Astrocyte (in vitro differentiated cells and primary cell): ENCODE data around the gene DRGX. TPM values are rescaled to one million over a fixed set of nuclear protein-coding genes. Genes with fewer than 3 reads are reported as not detected.

Source experiments
- DNase-seq: peaks from one replicate; pipeline ENCODE4 v3.0.0-alpha.2; 2010; ENCODE audit warnings: low read depth
- FAIRE-seq: peaks from 2 replicates; lab custom pipeline; 2011; peaks lifted over from hg19 to GRCh38; lab: Jason Lieb, UNC
- H2AFZ ChIP-seq: 2 replicates; pipeline ENCODE4 v1.6.0; 2012; ENCODE audit warnings: low read depth, low read length, inconsistent platforms
- H3K27ac ChIP-seq: 2 replicates; pipeline ENCODE4 v1.5.1; 2011; ENCODE audit warnings: low read depth, low read length, inconsistent platforms
- H3K27me3 ChIP-seq: 2 replicates; pipeline ENCODE4 v1.6.0; 2011; ENCODE audit warnings: low read length, inconsistent platforms; ENCODE audit not compliant: insufficient read depth
- H3K36me3 ChIP-seq: 2 replicates; pipeline ENCODE4 v1.5.1; 2011; ENCODE audit warnings: low read length, inconsistent platforms; ENCODE audit not compliant: insufficient read depth
- H3K4me1 ChIP-seq: 2 replicates; pipeline ENCODE4 v1.5.1; 2011; ENCODE audit warnings: low read length, inconsistent platforms; ENCODE audit not compliant: insufficient read depth
- H3K4me2 ChIP-seq: 2 replicates; pipeline ENCODE4 v1.6.0; 2012; ENCODE audit warnings: low read length, inconsistent platforms
- H3K4me3 ChIP-seq: 2 replicates; pipeline ENCODE4 v1.5.1; 2011; ENCODE audit warnings: low read depth, mild to moderate bottlenecking, low read length, inconsistent platforms; ENCODE audit not compliant: insufficient read depth
- H3K79me2 ChIP-seq: 2 replicates; pipeline ENCODE4 v1.6.0; 2012; ENCODE audit warnings: mild to moderate bottlenecking, low read length, inconsistent platforms; ENCODE audit not compliant: insufficient read depth
- H3K9ac ChIP-seq: 2 replicates; pipeline ENCODE4 v1.6.0; 2012; ENCODE audit warnings: mild to moderate bottlenecking, low read length, inconsistent platforms
- H3K9me3 ChIP-seq: 2 replicates; pipeline ENCODE4 v1.5.1; 2012; ENCODE audit warnings: low read depth, mild to moderate bottlenecking, low read length, inconsistent platforms; ENCODE audit not compliant: insufficient read depth
- H4K20me1 ChIP-seq: 2 replicates; pipeline ENCODE4 v1.6.0; 2012; ENCODE audit warnings: low read length, inconsistent platforms; ENCODE audit not compliant: insufficient read depth
- H3K27ac Mint-ChIP-seq: one replicate; pipeline ENCODE4 v1.8.0; 2021; ENCODE audit warnings: mild to moderate bottlenecking, mixed read lengths; ENCODE audit not compliant: unreplicated experiment
- H3K27me3 Mint-ChIP-seq: one replicate; pipeline ENCODE4 v1.8.0; 2021; ENCODE audit warnings: low read depth, mixed read lengths; ENCODE audit not compliant: unreplicated experiment
- H3K36me3 Mint-ChIP-seq: one replicate; pipeline ENCODE4 v1.8.0; 2021; ENCODE audit warnings: low read depth, mixed read lengths; ENCODE audit not compliant: unreplicated experiment
- H3K4me1 Mint-ChIP-seq: one replicate; pipeline ENCODE4 v1.8.0; 2021; ENCODE audit warnings: low read depth, mixed read lengths; ENCODE audit not compliant: unreplicated experiment
- H3K4me3 Mint-ChIP-seq: one replicate; pipeline ENCODE4 v1.8.0; 2021; ENCODE audit warnings: mild to moderate bottlenecking, moderate library complexity, mixed read lengths; ENCODE audit not compliant: unreplicated experiment
- H3K9me3 Mint-ChIP-seq: one replicate; pipeline ENCODE4 v1.8.0; 2021; ENCODE audit warnings: mild to moderate bottlenecking, mixed read lengths; ENCODE audit not compliant: unreplicated experiment
- CTCF ChIP-seq: IDR thresholded peaks from 2 replicates; pipeline ENCODE4 v1.5.1; 2011; ENCODE audit warnings: low read depth, mild to moderate bottlenecking, inconsistent platforms, low read length, moderate library complexity; ENCODE audit not compliant: insufficient read depth
- EZH2 ChIP-seq: IDR thresholded peaks from 2 replicates; pipeline ENCODE4 v1.6.1; 2012; ENCODE audit warnings: mild to moderate bottlenecking, low read length, inconsistent platforms; ENCODE audit not compliant: insufficient read depth
- total RNA-seq: library from RNA; stranded (reverse); gene quantifications from 2 replicates; pipeline ENCODE4 v1.2.1, GENCODE V29; 2021

The DRGX gene
- total RNA-seq, 1 donor from 2014 or later: not detected

- Mint-ChIP-seq H3K27me3 (peaks cover 24% of the 10 kb centered on the region), H3K27ac (no peak overlapping the region), H3K4me3 (no peak overlapping the region), H3K9me3 (no peaks in the 10 kb centered on the region), H3K4me1 (peaks cover 8% of the 10 kb centered on the region), H3K36me3 (no peaks in the 10 kb centered on the region)
- H3K4me3 ChIP-seq: no peak overlapping the region
- H3K79me2 ChIP-seq: no peaks in the 10 kb centered on the region
- H3K27me3 ChIP-seq: no peaks in the 10 kb centered on the region
- H3K36me3 ChIP-seq: no peaks in the 10 kb centered on the region
- H3K4me2 ChIP-seq: no peak overlapping the region
- H3K9me3 ChIP-seq: no peaks in the 10 kb centered on the region
- DNase-seq: no peak
- no peaks in the 10 kb centered on the region for H4K20me1 ChIP-seq
- H3K4me1 ChIP-seq: peaks cover 8% of the 10 kb centered on the region
- no peak for FAIRE-seq
- TF ChIP-seq CTCF (no peak), EZH2 (no peak)
- no peak overlapping the region for H3K9ac ChIP-seq
- H2AFZ ChIP-seq: no peak overlapping the region
- H3K27ac ChIP-seq: no peak overlapping the region
Measured at GRCh38 chr10:49365675-49366415, 30.0 kb downstream of the DRGX start.

GRCh38 chr10:49365275-49365674 is 30.6 kb downstream of the DRGX start:
- Histone ChIP-seq H4K20me1 (no peaks in the 10 kb centered on the region), H3K4me2 (no peak overlapping the region), H2AFZ (no peak overlapping the region), H3K79me2 (no peaks in the 10 kb centered on the region), H3K27ac (no peak overlapping the region), H3K27me3 (no peaks in the 10 kb centered on the region), H3K4me3 (no peak overlapping the region), H3K4me1 (peaks cover 8% of the 10 kb centered on the region), H3K9ac (no peak overlapping the region), H3K36me3 (no peaks in the 10 kb centered on the region), H3K9me3 (no peaks in the 10 kb centered on the region)
- FAIRE-seq (no peak), DNase-seq (no peak)
- Mint-ChIP-seq H3K4me1 (peaks cover 8% of the 10 kb centered on the region), H3K27ac (no peak overlapping the region), H3K9me3 (no peaks in the 10 kb centered on the region), H3K36me3 (no peaks in the 10 kb centered on the region), H3K4me3 (no peak overlapping the region), H3K27me3 (peaks cover 24% of the 10 kb centered on the region)
- TF ChIP-seq CTCF (no peak), EZH2 (no peak)

GRCh38 chr10:49364747-49365146 is 31.1 kb downstream of the DRGX start:
- Histone ChIP-seq H3K4me3 (no peak overlapping the region), H3K4me2 (no peak overlapping the region), H4K20me1 (no peaks in the 10 kb centered on the region), H3K9me3 (no peaks in the 10 kb centered on the region), H3K9ac (no peak overlapping the region), H3K36me3 (no peaks in the 10 kb centered on the region), H3K79me2 (no peaks in the 10 kb centered on the region), H3K27me3 (no peaks in the 10 kb centered on the region), H3K4me1 (peaks cover 5% of the 10 kb centered on the region), H3K27ac (no peak overlapping the region), H2AFZ (no peak overlapping the region)
- Mint-ChIP-seq H3K4me1 (peaks cover 12% of the 10 kb centered on the region), H3K27me3 (peaks cover 24% of the 10 kb centered on the region), H3K9me3 (no peaks in the 10 kb centered on the region), H3K36me3 (no peaks in the 10 kb centered on the region), H3K4me3 (no peak overlapping the region), H3K27ac (no peak overlapping the region)
- DNase-seq (no peak), FAIRE-seq (no peak)
- no peak for TF ChIP-seq EZH2
- no peak for TF ChIP-seq CTCF
